Stimulated activated CD4-positive, alpha-beta T cell treated with anti-CD3 and anti-CD28 coated beads, TNF-alpha, amount 100 ng/mL, for 48 hours (primary cell): ENCODE data around the gene AACS.
"Not testable (repeated sequence)": the region's sequence is repeated elsewhere in the genome, so short reads cannot be mapped to it uniquely, and the experiment has no call there.

Experiments
- DNase-seq, 3 donors: peaks; one replicate each; pipeline ENCODE4 v3.0.0-alpha.2; 2020; ENCODE audit warnings: low read depth in 3 of 3

Gene AACS

GRCh38 chr12:125124320-125124966 lies 59.2 kb downstream of the AACS start:
- no peak for DNase-seq

- no peak for DNase-seq
These were observed 60.0 kb downstream of the AACS start for GRCh38 chr12:125125271-125125670.

GRCh38 chr12:125128439-125129178 lies 63.4 kb downstream of the AACS start:
- DNase-seq, result no peak

GRCh38 chr12:125129179-125129571 lies 63.9 kb downstream of the AACS start:
- no peak for DNase-seq

GRCh38 chr12:125129591-125130255 lies 64.5 kb downstream of the AACS start:
- no peak for DNase-seq

GRCh38 chr12:125131958-125132357 lies 66.7 kb downstream of the AACS start:
- DNase-seq, result no peak

- DNase-seq, result no peak
These were observed 67.6 kb downstream of the AACS start for GRCh38 chr12:125132698-125133400.

- no peak for DNase-seq
These were observed 68.4 kb downstream of the AACS start for GRCh38 chr12:125133616-125134015.

GRCh38 chr12:125134576-125134975 lies 69.3 kb downstream of the AACS start:
- DNase-seq, result no peak

- no peak for DNase-seq
These were observed 70.7 kb downstream of the AACS start for GRCh38 chr12:125135906-125136305.

GRCh38 chr12:125136702-125137101 lies 71.5 kb downstream of the AACS start:
- DNase-seq, result no peak

GRCh38 chr12:125137766-125138344 lies 72.6 kb downstream of the AACS start:
- DNase-seq, result no peak

GRCh38 chr12:125140279-125141209 lies 75.3 kb downstream of the AACS start:
- no peak for DNase-seq

GRCh38 chr12:125141210-125141573 lies 76.0 kb downstream of the AACS start:
- DNase-seq, result not testable (repeated sequence)

- DNase-seq, result no peak
These were observed 77.4 kb downstream of the AACS start for GRCh38 chr12:125142601-125143000.

GRCh38 chr12:125143491-125143890 lies 78.3 kb downstream of the AACS start:
- DNase-seq, result no peak

- no peak for DNase-seq
These were observed 80.0 kb downstream of the AACS start for GRCh38 chr12:125145196-125145595.

GRCh38 chr12:125148316-125148715 lies 83.1 kb downstream of the AACS start:
- no peak for DNase-seq

GRCh38 chr12:125149160-125150108 lies 84.2 kb downstream of the AACS start:
- DNase-seq, result no peak

GRCh38 chr12:125151284-125151683 lies 86.0 kb downstream of the AACS start:
- DNase-seq, result no peak
